Mesendoderm (in vitro differentiated cells): ENCODE measurements around the gene LONP2.

Experiments used
- DNase-seq: peaks from one replicate; pipeline ENCODE4 v3.0.0; 2013
- H2AK5ac ChIP-seq: 2 replicates; pipeline ENCODE4 v1.6.1; 2013; ENCODE audit warnings: low read length, inconsistent platforms
- H2BK120ac ChIP-seq: 2 replicates; pipeline ENCODE4 v1.6.1; 2013; ENCODE audit warnings: low read depth, mild to moderate bottlenecking, low read length, moderate library complexity, mixed read lengths
- H2BK15ac ChIP-seq: replicated peaks from 2 replicates; pipeline ENCODE4 v1.6.1; 2013; ENCODE audit warnings: low read depth, mild to moderate bottlenecking, moderate library complexity
- H2BK5ac ChIP-seq: 2 replicates; pipeline ENCODE4 v1.6.1; 2013; ENCODE audit warnings: low read length, inconsistent platforms
- H3K18ac ChIP-seq: 2 replicates; pipeline ENCODE4 v1.6.1; 2013; ENCODE audit warnings: mild to moderate bottlenecking, low read length, mixed read lengths
- H3K23ac ChIP-seq: one replicate; pipeline ENCODE4 v1.6.1; 2013; ENCODE audit warnings: low read length
- H3K27ac ChIP-seq: 2 replicates; pipeline ENCODE4 v1.5.1; 2013; ENCODE audit warnings: low read depth, mild to moderate bottlenecking, inconsistent platforms, low read length, moderate library complexity
- H3K27me3 ChIP-seq: 2 replicates; pipeline ENCODE4 v1.6.1; 2013; ENCODE audit warnings: low read length, control low read depth, mild to moderate bottlenecking, inconsistent platforms; ENCODE audit not compliant: insufficient read depth, poor library complexity
- H3K36me3 ChIP-seq: 2 replicates; pipeline ENCODE4 v1.6.1; 2013; ENCODE audit warnings: low read length, inconsistent platforms; ENCODE audit not compliant: control insufficient read depth, insufficient read depth
- H3K4ac ChIP-seq: one replicate; pipeline ENCODE4 v1.6.1; 2013; ENCODE audit warnings: low read depth, mild to moderate bottlenecking, low read length, moderate library complexity
- H3K4me1 ChIP-seq: 2 replicates; pipeline ENCODE4 v1.6.1; 2013; ENCODE audit warnings: low read depth, low read length, inconsistent platforms; ENCODE audit not compliant: control insufficient read depth
- H3K4me2 ChIP-seq: 2 replicates; pipeline ENCODE4 v1.6.1; 2013; ENCODE audit warnings: low read length
- H3K4me3 ChIP-seq: 2 replicates; pipeline ENCODE4 v1.5.1; 2013; ENCODE audit warnings: mild to moderate bottlenecking, low read length
- H3K56ac ChIP-seq: one replicate; pipeline ENCODE4 v1.6.1; 2013; ENCODE audit warnings: low read length
- H3K79me1 ChIP-seq: 2 replicates; pipeline ENCODE4 v1.6.1; 2013; ENCODE audit warnings: low read length, inconsistent platforms
- H3K79me2 ChIP-seq: 2 replicates; pipeline ENCODE4 v1.6.1; 2013; ENCODE audit warnings: mild to moderate bottlenecking, low read length; ENCODE audit not compliant: control insufficient read depth, insufficient read depth
- H3K9ac ChIP-seq: 2 replicates; pipeline ENCODE4 v1.6.1; 2013; ENCODE audit warnings: low read length, inconsistent platforms
- H4K5ac ChIP-seq: one replicate; pipeline ENCODE4 v1.6.1; 2013; ENCODE audit warnings: low read length
- H4K8ac ChIP-seq: one replicate; pipeline ENCODE4 v1.6.1; 2013; ENCODE audit warnings: low read depth, mild to moderate bottlenecking, control low read depth, low read length, moderate library complexity
- whole genome bisulfite sequencing: extraction: QIAGEN DNeasy Blood & Tissue Kit; methylation state at CpG from one replicate; pipeline ENCODE4 v1.1.7; 2013; ENCODE audit warnings: low lambda C conversion rate, missing lambda C conversion rate; ENCODE audit not compliant: insufficient coverage; ENCODE audit errors: extremely low coverage; 5-methylcytosine and 5-hydroxymethylcytosine counted together

Gene LONP2

DNA sequence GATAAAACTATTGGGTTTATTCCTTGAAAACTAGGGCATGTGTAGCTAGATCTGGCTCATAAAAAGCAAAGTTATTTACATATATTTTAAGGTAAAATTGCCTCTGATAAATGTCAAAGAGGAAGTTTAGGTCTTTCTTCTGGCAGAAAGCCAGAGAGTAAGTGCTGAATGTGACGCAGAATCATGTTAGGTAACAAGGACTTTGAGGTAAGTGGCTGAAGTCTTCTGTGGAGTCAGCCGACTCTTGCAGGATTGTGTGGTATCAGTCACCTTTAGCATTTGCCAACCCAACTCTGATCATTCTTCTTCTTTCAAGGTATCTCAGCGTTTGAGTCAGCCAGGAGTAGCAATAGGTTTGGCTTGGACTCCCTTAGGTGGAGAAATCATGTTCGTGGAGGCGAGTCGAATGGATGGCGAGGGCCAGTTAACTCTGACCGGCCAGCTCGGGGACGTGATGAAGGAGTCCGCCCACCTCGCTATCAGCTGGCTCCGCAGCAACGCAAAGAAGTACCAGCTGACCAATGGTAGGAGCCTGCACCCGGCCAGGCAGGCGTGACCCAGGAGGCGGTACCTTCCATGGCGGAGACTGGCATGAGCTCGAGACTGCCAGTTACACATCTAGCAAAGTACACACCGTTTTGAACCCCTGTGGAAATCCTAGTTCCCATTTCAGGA lies 103.2 kb downstream of the LONP2 start:
- Histone ChIP-seq H3K4me2 (no peak overlapping the region), H2BK15ac (no peak overlapping the region), H3K4me3 (no peak overlapping the region), H3K4ac (no peak overlapping the region), H2AK5ac (no peak overlapping the region), H2BK5ac (no peak overlapping the region), H3K36me3 (no peaks in the 10 kb centered on the region), H4K5ac (no peak overlapping the region), H3K27me3 (no peaks in the 10 kb centered on the region), H3K27ac (no peak overlapping the region), H2BK120ac (no peak overlapping the region), H3K18ac (no peak overlapping the region), H3K79me1 (peaks cover 5% of the 10 kb centered on the region), H3K23ac (no peak overlapping the region), H4K8ac (no peak overlapping the region), H3K4me1 (no peaks in the 10 kb centered on the region), H3K9ac (no peak overlapping the region), H3K56ac (no peak overlapping the region), H3K79me2 (no peaks in the 10 kb centered on the region)
- no peak for DNase-seq
- no CpG with 5 or more reads among the region's 20 CpGs for WGBS

DNA sequence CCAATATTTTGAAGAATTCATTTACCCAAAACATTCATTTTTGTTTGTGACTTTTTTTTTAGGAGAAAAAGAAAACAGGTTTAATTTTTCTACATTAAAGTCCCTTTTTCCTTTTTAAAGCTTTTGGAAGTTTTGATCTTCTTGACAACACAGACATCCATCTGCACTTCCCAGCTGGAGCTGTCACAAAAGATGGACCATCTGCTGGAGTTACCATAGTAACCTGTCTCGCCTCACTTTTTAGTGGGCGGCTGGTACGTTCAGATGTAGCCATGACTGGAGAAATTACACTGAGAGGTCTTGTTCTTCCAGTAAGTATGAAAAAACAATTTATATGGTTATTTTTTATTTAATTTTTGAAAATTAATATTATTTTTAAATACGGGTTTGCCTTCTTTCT lies 103.9 kb downstream of the LONP2 start:
- Histone ChIP-seq H3K79me1 (peaks cover 5% of the 10 kb centered on the region), H3K4me2 (no peak overlapping the region), H2BK5ac (no peak overlapping the region), H2AK5ac (no peak overlapping the region), H3K23ac (no peak overlapping the region), H2BK15ac (no peak overlapping the region), H4K5ac (no peak overlapping the region), H3K36me3 (no peaks in the 10 kb centered on the region), H2BK120ac (no peak overlapping the region), H3K56ac (no peak overlapping the region), H3K27ac (no peak overlapping the region), H3K79me2 (no peaks in the 10 kb centered on the region), H4K8ac (no peak overlapping the region), H3K27me3 (no peaks in the 10 kb centered on the region), H3K18ac (no peak overlapping the region), H3K4me3 (no peak overlapping the region), H3K4ac (no peak overlapping the region), H3K4me1 (no peaks in the 10 kb centered on the region), H3K9ac (no peak overlapping the region)
- 100% methylated on average over 1 of the region's 4 CpGs for WGBS
- DNase-seq, result no peak

DNA sequence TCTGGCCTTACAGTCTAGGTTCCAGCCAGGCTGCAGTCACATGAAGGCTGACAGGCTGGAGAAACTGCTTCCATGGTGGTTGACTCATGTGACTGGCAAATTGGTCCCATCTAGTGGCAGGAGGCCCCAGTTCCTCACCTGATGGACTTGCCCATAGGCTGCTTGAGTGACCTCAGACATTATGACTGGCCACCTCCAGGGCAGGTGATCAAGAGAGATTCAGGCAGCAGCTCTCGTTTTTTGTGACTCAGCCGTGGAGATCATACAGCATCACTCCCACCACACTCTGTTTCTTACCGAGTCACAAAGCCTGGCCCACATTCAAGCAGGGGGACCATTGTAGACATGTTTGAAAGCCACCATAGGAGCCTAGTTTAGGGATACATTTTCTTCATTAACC lies 106.6 kb downstream of the LONP2 start:
- Histone ChIP-seq H3K4ac (no peak overlapping the region), H3K27me3 (no peaks in the 10 kb centered on the region), H3K36me3 (no peaks in the 10 kb centered on the region), H3K4me2 (no peak overlapping the region), H3K4me3 (no peak overlapping the region), H3K4me1 (no peaks in the 10 kb centered on the region), H2BK15ac (no peak overlapping the region), H2AK5ac (no peak overlapping the region), H3K79me1 (peaks cover 5% of the 10 kb centered on the region), H3K79me2 (no peaks in the 10 kb centered on the region), H3K18ac (no peak overlapping the region), H2BK120ac (no peak overlapping the region), H4K8ac (no peak overlapping the region), H2BK5ac (no peak overlapping the region), H3K27ac (no peak overlapping the region), H3K9ac (no peak overlapping the region), H3K56ac (no peak overlapping the region), H3K23ac (no peak overlapping the region), H4K5ac (no peak overlapping the region)
- peak; percentile 47 for DNase-seq
- no CpG with 5 or more reads among the region's 3 CpGs for WGBS

DNA sequence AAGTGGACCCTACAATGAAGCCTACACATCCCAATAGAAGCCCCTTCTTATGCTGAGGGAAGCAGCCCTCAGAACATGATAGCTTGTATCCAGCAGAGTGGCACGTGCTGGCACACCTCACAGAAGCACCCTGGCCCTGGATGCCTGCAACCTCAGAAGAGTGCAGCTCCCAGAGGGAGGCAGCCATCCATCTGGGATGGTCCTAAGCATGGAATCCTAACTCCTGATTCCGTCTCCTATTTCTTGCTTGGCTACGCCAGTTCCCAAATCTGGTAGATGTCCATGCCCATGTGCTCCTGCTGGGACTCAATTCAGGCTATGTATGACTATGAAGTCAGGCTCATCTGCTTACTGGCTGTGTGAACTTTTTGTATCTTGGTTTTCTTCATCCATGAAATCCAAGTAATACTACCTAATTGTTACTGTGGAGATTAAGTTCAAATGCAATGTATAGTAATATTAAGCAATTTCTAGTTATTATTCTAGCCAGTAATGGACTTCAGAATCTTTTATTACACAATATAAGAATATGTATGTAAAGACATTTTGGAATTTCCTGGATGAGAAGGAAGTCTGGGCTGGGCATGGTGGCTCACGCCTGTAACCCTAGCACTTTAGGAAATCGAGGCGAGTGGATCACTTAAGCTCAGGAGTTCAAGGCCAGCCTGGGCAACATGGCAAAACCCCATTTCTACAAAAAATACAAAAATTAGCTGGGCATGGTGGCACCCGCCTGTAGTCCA lies 108.7 kb downstream of the LONP2 start:
- Histone ChIP-seq H2BK120ac (no peak overlapping the region), H3K4me2 (no peak overlapping the region), H3K4ac (no peak overlapping the region), H3K4me3 (no peak overlapping the region), H2BK5ac (no peak overlapping the region), H3K18ac (no peak overlapping the region), H4K8ac (no peak overlapping the region), H3K9ac (no peak overlapping the region), H2AK5ac (no peak overlapping the region), H3K79me1 (peaks cover 5% of the 10 kb centered on the region), H3K79me2 (no peaks in the 10 kb centered on the region), H3K4me1 (no peaks in the 10 kb centered on the region), H4K5ac (no peak overlapping the region), H2BK15ac (no peak overlapping the region), H3K23ac (no peak overlapping the region), H3K27ac (no peak overlapping the region), H3K27me3 (no peaks in the 10 kb centered on the region), H3K56ac (no peak overlapping the region), H3K36me3 (no peaks in the 10 kb centered on the region)
- DNase-seq, result no peak
- WGBS, result no CpG with 5 or more reads among the region's 7 CpGs

DNA sequence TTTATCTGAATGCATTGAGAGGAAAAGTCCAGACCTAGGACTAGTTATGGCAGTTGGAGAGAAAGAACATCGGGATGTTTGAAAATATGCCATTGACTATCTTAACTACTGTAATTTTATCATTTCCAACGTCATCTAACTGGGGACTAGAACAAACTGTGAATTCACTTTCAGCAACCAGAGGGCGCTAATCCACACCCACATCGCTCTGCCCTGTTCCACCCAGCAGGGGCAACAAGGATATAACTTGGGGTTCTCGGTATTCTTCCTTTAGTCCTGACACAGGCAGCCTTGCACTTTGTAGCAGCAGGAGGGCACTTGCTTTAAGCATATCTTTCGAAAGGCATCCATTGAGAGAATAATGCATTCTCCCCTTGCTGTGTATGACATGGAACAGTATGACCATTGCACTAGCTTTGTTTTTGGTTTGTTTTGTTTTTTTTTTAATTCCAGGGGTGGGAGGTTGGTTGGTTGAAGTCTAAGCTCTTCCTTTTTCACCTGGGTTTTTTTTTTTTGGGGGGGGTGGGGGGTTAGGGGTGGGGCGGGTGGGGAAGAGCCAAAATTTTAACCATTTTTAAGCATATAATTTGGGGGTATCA lies 109.6 kb downstream of the LONP2 start:
- no peaks in the 10 kb centered on the region for H3K79me2 ChIP-seq
- H3K4me3 ChIP-seq, result no peak overlapping the region
- H2BK15ac ChIP-seq, result no peak overlapping the region
- H3K27ac ChIP-seq, result no peak overlapping the region
- H3K56ac ChIP-seq, result no peak overlapping the region
- no peak overlapping the region for H3K4me2 ChIP-seq
- no peak overlapping the region for H3K23ac ChIP-seq
- H3K79me1 ChIP-seq, result peaks cover 5% of the 10 kb centered on the region
- no CpG with 5 or more reads among the region's 7 CpGs for WGBS
- no peaks in the 10 kb centered on the region for H3K27me3 ChIP-seq
- no peaks in the 10 kb centered on the region for H3K4me1 ChIP-seq
- H4K5ac ChIP-seq, result no peak overlapping the region
- no peak overlapping the region for H3K18ac ChIP-seq
- no peak overlapping the region for H3K4ac ChIP-seq
- DNase-seq, result peak; percentile 93
- H4K8ac ChIP-seq, result no peak overlapping the region
- no peaks in the 10 kb centered on the region for H3K36me3 ChIP-seq
- H2BK120ac ChIP-seq, result no peak overlapping the region
- H2AK5ac ChIP-seq, result no peak overlapping the region
- H3K9ac ChIP-seq, result no peak overlapping the region
- H2BK5ac ChIP-seq, result no peak overlapping the region
